OCI-LY3 (cell line): Measurements from ENCODE around the gene VPS41.

Experiments
- CTCF ChIP-seq: fragments of 200-600, 300-600 bp; sonication (generic); IDR thresholded peaks from 2 replicates; pipeline ENCODE4 v1.5.1; 2014; ENCODE audit warnings: antibody characterized with exemption, low read length, low read depth
- EZH2phosphoT487 ChIP-seq: fragments of 200-600 bp; shearing (Covaris generic); IDR thresholded peaks from 2 replicates; pipeline ENCODE4 v1.6.1; 2018; ENCODE audit warnings: antibody characterized with exemption, mixed run types, low read depth

GRCh38 chr7:38781991-38782390 lies 127.0 kb downstream of the VPS41 start:
- TF ChIP-seq CTCF, result no peak
- TF ChIP-seq EZH2phosphoT487, result no peak
